Vagina (tissue), 2 donors: ENCODE data around the gene AMER2. TPM values are rescaled to one million over a fixed set of nuclear protein-coding genes. Genes with fewer than 3 reads are reported as not detected.

Source experiments
- DNase-seq, 2 donors: peaks; one replicate each; pipeline ENCODE4 v3.0.0-alpha.2; 2017; ENCODE audit errors: extremely low spot score in 2 of 2
- H3K27ac ChIP-seq: fragments of 200-600 bp; sonication (generic); one replicate; pipeline ENCODE4 v1.5.1; 2019
- H3K27me3 ChIP-seq: fragments of 200-600 bp; sonication (generic); one replicate; pipeline ENCODE4 v1.5.1; 2019
- H3K36me3 ChIP-seq, 2 donors: fragments of 200-600 bp; sonication (generic); one replicate each; pipeline ENCODE4 v1.5.1; 2017 to 2019
- H3K4me1 ChIP-seq: fragments of 200-600 bp; sonication (generic); one replicate; pipeline ENCODE4 v1.5.1; 2019
- H3K4me3 ChIP-seq, 2 donors: fragments of 200-600 bp; sonication (generic); 1 replicate in 1 of 2; 2 replicates in 1 of 2; pipeline ENCODE4 v1.5.1; 2016 to 2019
- H3K9me3 ChIP-seq: fragments of 200-600 bp; sonication (generic); one replicate; pipeline ENCODE4 v1.5.1; 2019
- CTCF ChIP-seq, 3 experiments: fragments of 450-650 bp in 2 of 3; fragments of 200-600 bp in 1 of 3; sonication (generic) in 1 of 3; IDR thresholded peaks; one replicate each; pipeline ENCODE4 v1.5.1; 2017 to 2019; ENCODE audit warnings: antibody characterized with exemption in 3 of 3, mild to moderate bottlenecking in 2 of 3, moderate library complexity in 2 of 3
- POLR2A ChIP-seq, 2 donors: fragments of 450-650 bp; IDR thresholded peaks; one replicate each; pipeline ENCODE4 v1.6.1; 2017; ENCODE audit warnings: antibody characterized with exemption in 2 of 2, mild to moderate bottlenecking in 2 of 2, moderate library complexity in 2 of 2
- POLR2AphosphoS5 ChIP-seq, 2 donors: sonication (generic); formaldehyde crosslinking; IDR thresholded peaks; one replicate each; pipeline ENCODE4 v1.9.0; 2017; ENCODE audit warnings: antibody characterized with exemption in 2 of 2, mild to moderate bottlenecking in 2 of 2, low read depth in 1 of 2; ENCODE audit not compliant: insufficient read depth in 1 of 2
- intact Hi-C: fragments of 100-400 bp; cut with DNase I; formaldehyde crosslinking; loops from one replicate; pipeline ENCODE4 v1.15.1; 2023
- total RNA-seq: library from RNA; depleted of rRNA; stranded (reverse); fragments of >200 nt; gene quantifications from one replicate; pipeline ENCODE4 v1.2.3, GENCODE V29; 2016

Gene AMER2
- total RNA-seq, 1 donor from 2014 or later = not detected

GRCh38 chr13:25136880-25137787 lies 35.0 kb downstream of the AMER2 start:
- Histone ChIP-seq H3K36me3 (no peaks in the 10 kb centered on the region), H3K9me3 (no peaks in the 10 kb centered on the region), H3K4me3 (no peak overlapping the region), H3K27me3 (no peaks in the 10 kb centered on the region), H3K27ac (no peak overlapping the region), H3K4me1 (no peaks in the 10 kb centered on the region)
- DNase-seq = no peak
- intact Hi-C loops = no loop called here
- TF ChIP-seq CTCF (IDR thresholded peaks at IDR 0.05) = no peak
- TF ChIP-seq POLR2A (IDR thresholded peaks at IDR 0.05) = no peak
- TF ChIP-seq POLR2AphosphoS5 (IDR thresholded peaks at IDR 0.05; ENCODE audit: insufficient read depth in 1 of 2, low read depth in 1 of 2) = no peak

- no peak for DNase-seq
- Histone ChIP-seq H3K27me3 (no peaks in the 10 kb centered on the region), H3K27ac (no peak overlapping the region), H3K4me3 (no peak overlapping the region), H3K9me3 (no peaks in the 10 kb centered on the region), H3K36me3 (no peaks in the 10 kb centered on the region), H3K4me1 (no peaks in the 10 kb centered on the region)
- intact Hi-C loops = no loop called here
- no peak for TF ChIP-seq CTCF (IDR thresholded peaks at IDR 0.05)
- TF ChIP-seq POLR2A (IDR thresholded peaks at IDR 0.05) = no peak
- TF ChIP-seq POLR2AphosphoS5 (IDR thresholded peaks at IDR 0.05; ENCODE audit: insufficient read depth in 1 of 2, low read depth in 1 of 2) = no peak
These were observed 36.2 kb downstream of the AMER2 start for GRCh38 chr13:25135896-25136295.

GRCh38 chr13:25132751-25133390 lies 39.2 kb downstream of the AMER2 start:
- no peak overlapping the region for H3K27ac ChIP-seq
- no peak for DNase-seq
- H3K4me1 ChIP-seq = no peaks in the 10 kb centered on the region
- intact Hi-C loops = no loop called here
- no peaks in the 10 kb centered on the region for H3K36me3 ChIP-seq
- no peaks in the 10 kb centered on the region for H3K27me3 ChIP-seq
- H3K9me3 ChIP-seq = no peaks in the 10 kb centered on the region
- H3K4me3 ChIP-seq = no peak overlapping the region
- no peak for TF ChIP-seq POLR2A (IDR thresholded peaks at IDR 0.05)
- TF ChIP-seq POLR2AphosphoS5 (IDR thresholded peaks at IDR 0.05; ENCODE audit: insufficient read depth in 1 of 2, low read depth in 1 of 2) = no peak
- TF ChIP-seq CTCF (IDR thresholded peaks at IDR 0.05) = no peak

- no peaks in the 10 kb centered on the region for H3K9me3 ChIP-seq
- H3K27ac ChIP-seq = no peak overlapping the region
- H3K27me3 ChIP-seq = no peaks in the 10 kb centered on the region
- H3K4me1 ChIP-seq = no peaks in the 10 kb centered on the region
- DNase-seq = no peak
- intact Hi-C loops = no loop called here
- TF ChIP-seq CTCF (IDR thresholded peaks at IDR 0.05) (no peak), POLR2A (IDR thresholded peaks at IDR 0.05) (no peak), POLR2AphosphoS5 (IDR thresholded peaks at IDR 0.05; ENCODE audit: insufficient read depth in 1 of 2, low read depth in 1 of 2) (no peak)
- H3K36me3 ChIP-seq = no peaks in the 10 kb centered on the region
- H3K4me3 ChIP-seq = no peak overlapping the region
These were observed 40.1 kb downstream of the AMER2 start for GRCh38 chr13:25131881-25132420.
